GM12873 (cell line): Measurements from ENCODE around the gene UBXN1.

Experiments
- CTCF ChIP-seq: IDR thresholded peaks from 2 replicates; pipeline ENCODE4 v1.5.1; 2012; ENCODE audit warnings: low read depth, mild to moderate bottlenecking, moderate library complexity, low read length, control low read depth; ENCODE audit not compliant: insufficient read depth; ENCODE audit errors: missing control alignments

Gene UBXN1

GRCh38 chr11:62652161-62653006, 26.5 kb downstream of the UBXN1 start:
- no peak for TF ChIP-seq CTCF

- TF ChIP-seq CTCF = no peak
These were observed 29.4 kb downstream of the UBXN1 start for GRCh38 chr11:62649486-62649885.

GRCh38 chr11:62648967-62649364, 29.9 kb downstream of the UBXN1 start:
- TF ChIP-seq CTCF = no peak

- no peak for TF ChIP-seq CTCF
These were observed 30.5 kb downstream of the UBXN1 start for GRCh38 chr11:62648185-62648966.

GRCh38 chr11:62647609-62648005, 31.3 kb downstream of the UBXN1 start:
- no peak for TF ChIP-seq CTCF

GRCh38 chr11:62646825-62647608, 31.9 kb downstream of the UBXN1 start:
- TF ChIP-seq CTCF = no peak
